ENCODE measurements around the gene ATAD3A. TPM values are rescaled to one million over a fixed set of nuclear protein-coding genes. Genes with fewer than 3 reads are reported as not detected.

The ATAD3A gene
- total and polyA plus RNA-seq, 9 of the 15 experiments (the other 6 are each of a cell fraction or from before 2014, with no cell fraction given), result 0.10 to 173 (median 36.7) TPM

- no peak for TF ChIP-seq KDM1A (IDR thresholded peaks at IDR 0.05)
- TF ChIP-seq TFAM (CRISPR knock-in tag; conservative IDR thresholded peaks at IDR 0.05), result no peak
- peak; percentile 87 for TF ChIP-seq E2F8 (IDR thresholded peaks at IDR 0.05; ENCODE audit: low read depth, partially characterized antibody)
- TF ChIP-seq E2F5 (CRISPR knock-in tag; IDR thresholded peaks at IDR 0.05), result no peak
- no peak for TF ChIP-seq NELFE (IDR thresholded peaks at IDR 0.05; ENCODE audit: insufficient read depth, insufficient read length)
- peak in 1 of 2 experiments; percentile 73; a peak in 2 of 4 replicates for TF ChIP-seq CSDE1 (IDR thresholded peaks at IDR 0.05)
- peak; percentile 75; the same call in 1 of the 2 replicates for TF ChIP-seq GTF2E2 (tag; IDR thresholded peaks at IDR 0.05)
- no peak for TF ChIP-seq ZNF41 (CRISPR knock-in tag; conservative IDR thresholded peaks at IDR 0.05)
- no peak for TF ChIP-seq ZNF75A (CRISPR knock-in tag; IDR thresholded peaks at IDR 0.05)
- TF ChIP-seq, protein P1, sequence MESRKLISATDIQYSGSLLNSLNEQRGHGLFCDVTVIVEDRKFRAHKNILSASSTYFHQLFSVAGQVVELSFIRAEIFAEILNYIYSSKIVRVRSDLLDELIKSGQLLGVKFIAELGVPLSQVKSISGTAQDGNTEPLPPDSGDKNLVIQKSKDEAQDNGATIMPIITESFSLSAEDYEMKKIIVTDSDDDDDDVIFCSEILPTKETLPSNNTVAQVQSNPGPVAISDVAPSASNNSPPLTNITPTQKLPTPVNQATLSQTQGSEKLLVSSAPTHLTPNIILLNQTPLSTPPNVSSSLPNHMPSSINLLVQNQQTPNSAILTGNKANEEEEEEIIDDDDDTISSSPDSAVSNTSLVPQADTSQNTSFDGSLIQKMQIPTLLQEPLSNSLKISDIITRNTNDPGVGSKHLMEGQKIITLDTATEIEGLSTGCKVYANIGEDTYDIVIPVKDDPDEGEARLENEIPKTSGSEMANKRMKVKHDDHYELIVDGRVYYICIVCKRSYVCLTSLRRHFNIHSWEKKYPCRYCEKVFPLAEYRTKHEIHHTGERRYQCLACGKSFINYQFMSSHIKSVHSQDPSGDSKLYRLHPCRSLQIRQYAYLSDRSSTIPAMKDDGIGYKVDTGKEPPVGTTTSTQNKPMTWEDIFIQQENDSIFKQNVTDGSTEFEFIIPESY (CRISPR knock-in tag; IDR thresholded peaks at IDR 0.05), result peak; percentile 80
- peak; percentile 99 for TF ChIP-seq TFAP4 (CRISPR knock-in tag; IDR thresholded peaks at IDR 0.05; ENCODE audit: borderline replicate concordance)
- TF ChIP-seq SIRT6 (IDR thresholded peaks at IDR 0.05; ENCODE audit: low read depth, low read length), result no peak
- TF ChIP-seq, protein P2, sequence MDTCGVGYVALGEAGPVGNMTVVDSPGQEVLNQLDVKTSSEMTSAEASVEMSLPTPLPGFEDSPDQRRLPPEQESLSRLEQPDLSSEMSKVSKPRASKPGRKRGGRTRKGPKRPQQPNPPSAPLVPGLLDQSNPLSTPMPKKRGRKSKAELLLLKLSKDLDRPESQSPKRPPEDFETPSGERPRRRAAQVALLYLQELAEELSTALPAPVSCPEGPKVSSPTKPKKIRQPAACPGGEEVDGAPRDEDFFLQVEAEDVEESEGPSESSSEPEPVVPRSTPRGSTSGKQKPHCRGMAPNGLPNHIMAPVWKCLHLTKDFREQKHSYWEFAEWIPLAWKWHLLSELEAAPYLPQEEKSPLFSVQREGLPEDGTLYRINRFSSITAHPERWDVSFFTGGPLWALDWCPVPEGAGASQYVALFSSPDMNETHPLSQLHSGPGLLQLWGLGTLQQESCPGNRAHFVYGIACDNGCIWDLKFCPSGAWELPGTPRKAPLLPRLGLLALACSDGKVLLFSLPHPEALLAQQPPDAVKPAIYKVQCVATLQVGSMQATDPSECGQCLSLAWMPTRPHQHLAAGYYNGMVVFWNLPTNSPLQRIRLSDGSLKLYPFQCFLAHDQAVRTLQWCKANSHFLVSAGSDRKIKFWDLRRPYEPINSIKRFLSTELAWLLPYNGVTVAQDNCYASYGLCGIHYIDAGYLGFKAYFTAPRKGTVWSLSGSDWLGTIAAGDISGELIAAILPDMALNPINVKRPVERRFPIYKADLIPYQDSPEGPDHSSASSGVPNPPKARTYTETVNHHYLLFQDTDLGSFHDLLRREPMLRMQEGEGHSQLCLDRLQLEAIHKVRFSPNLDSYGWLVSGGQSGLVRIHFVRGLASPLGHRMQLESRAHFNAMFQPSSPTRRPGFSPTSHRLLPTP (IDR thresholded peaks at IDR 0.05; ENCODE audit: borderline replicate concordance, extremely low read depth, insufficient read length), result no peak
- TF ChIP-seq FOXK2 (conservative IDR thresholded peaks at IDR 0.05 in 1 of 2, IDR thresholded peaks at IDR 0.05 in 1 of 2; ENCODE audit: low read depth in 2 of 2), result peak; percentile 62 to 87; a peak in 2 of 4 replicates
- no peak for TF ChIP-seq ILK (tag; IDR thresholded peaks at IDR 0.05; ENCODE audit: borderline replicate concordance, low read depth)
- no peak for TF ChIP-seq MED1 (CRISPR knock-in tag; IDR thresholded peaks at IDR 0.05; ENCODE audit: borderline replicate concordance)
- 0 out of 2 replicates have a peak, but pooled peaks have one; percentile 6 for TF ChIP-seq ZNF57 (CRISPR knock-in tag; IDR thresholded peaks at IDR 0.05)
Observed at GRCh38 chr1:1511533-1512285, at the start of gene ATAD3A (continued).

Data from K562 (cell line).